Activated CD4-positive, alpha-beta T cell treated with anti-CD3 and anti-CD28 coated beads, Interleukin-2, amount 50 U/mL, for 24 hours (primary cell): ENCODE results near the gene SHTN1.

Source experiments
- DNase-seq, 2 donors: peaks; one replicate each; pipeline ENCODE4 v3.0.0-alpha.2; 2020; ENCODE audit warnings: low read depth in 1 of 2, low spot score in 1 of 2

SHTN1 gene

GRCh38 chr10:116985611-116986010 is 19.4 kb downstream of the SHTN1 start:
- no peak for DNase-seq

- DNase-seq, result no peak
Measured at GRCh38 chr10:116984202-116984990, 20.6 kb downstream of the SHTN1 start.

- no peak for DNase-seq
Measured at GRCh38 chr10:116980041-116980440, 24.9 kb downstream of the SHTN1 start.

GRCh38 chr10:116978901-116979300 is 26.1 kb downstream of the SHTN1 start:
- no peak for DNase-seq

GRCh38 chr10:116974456-116975005 is 30.5 kb downstream of the SHTN1 start:
- DNase-seq, result no peak

- DNase-seq, result no peak
Measured at GRCh38 chr10:116973946-116974455, 31.0 kb downstream of the SHTN1 start.

GRCh38 chr10:116973371-116973905 is 31.5 kb downstream of the SHTN1 start:
- DNase-seq, result no peak

GRCh38 chr10:116972131-116972530 is 32.9 kb downstream of the SHTN1 start:
- DNase-seq, result no peak

GRCh38 chr10:116970050-116970449 is 34.9 kb downstream of the SHTN1 start:
- DNase-seq, result no peak

GRCh38 chr10:116968331-116968730 is 36.7 kb downstream of the SHTN1 start:
- DNase-seq, result no peak

- DNase-seq, result no peak
Measured at GRCh38 chr10:116961406-116962251, 43.4 kb downstream of the SHTN1 start.

- DNase-seq, result no peak
Measured at GRCh38 chr10:116960066-116960776, 44.8 kb downstream of the SHTN1 start.

- no peak for DNase-seq
Measured at GRCh38 chr10:116952729-116953128, 52.3 kb downstream of the SHTN1 start.

GRCh38 chr10:116948530-116948870 is 56.5 kb downstream of the SHTN1 start:
- DNase-seq, result no peak

- no peak for DNase-seq
Measured at GRCh38 chr10:116947841-116948529, 57.0 kb downstream of the SHTN1 start.

- no peak for DNase-seq
Measured at GRCh38 chr10:116944911-116945310, 60.1 kb downstream of the SHTN1 start.

- DNase-seq, result no peak
Measured at GRCh38 chr10:116931806-116932205, 73.2 kb downstream of the SHTN1 start.

- DNase-seq, result no peak
Measured at GRCh38 chr10:116926426-116926825, 78.6 kb downstream of the SHTN1 start.

GRCh38 chr10:116925056-116925455 is 79.9 kb downstream of the SHTN1 start:
- no peak for DNase-seq

- DNase-seq, result no peak
Measured at GRCh38 chr10:116919706-116920105, 85.3 kb downstream of the SHTN1 start.
